HuH-7 (cell line): Measurements from ENCODE around the gene ROBO2.

ENCODE experiments used
- DNase-seq: peaks from one replicate; pipeline ENCODE4 v3.0.0; 2011; ENCODE audit warnings: low spot score

Gene ROBO2

GRCh38 chr3:77491961-77492360, 452.1 kb downstream of the ROBO2 start:
- no peak for DNase-seq

GRCh38 chr3:77500721-77501120, 460.8 kb downstream of the ROBO2 start:
- DNase-seq, result no peak

- no peak for DNase-seq
Measured at GRCh38 chr3:77506384-77506783, 466.5 kb downstream of the ROBO2 start.

GRCh38 chr3:77513542-77513941, 473.6 kb downstream of the ROBO2 start:
- no peak for DNase-seq

GRCh38 chr3:77514766-77515165, 474.9 kb downstream of the ROBO2 start:
- no peak for DNase-seq

GRCh38 chr3:77524463-77524862, 484.6 kb downstream of the ROBO2 start:
- no peak for DNase-seq

GRCh38 chr3:77524946-77525682, 485.2 kb downstream of the ROBO2 start:
- DNase-seq, result no peak

- no peak for DNase-seq
Measured at GRCh38 chr3:77526573-77527113, 486.7 kb downstream of the ROBO2 start.

GRCh38 chr3:77529522-77529921, 489.6 kb downstream of the ROBO2 start:
- no peak for DNase-seq

GRCh38 chr3:77530870-77531269, 491.0 kb downstream of the ROBO2 start:
- DNase-seq, result no peak

- DNase-seq, result no peak
Measured at GRCh38 chr3:77535116-77535515, 495.2 kb downstream of the ROBO2 start.

GRCh38 chr3:77536038-77536775, 496.3 kb downstream of the ROBO2 start:
- no peak for DNase-seq

- DNase-seq, result peak; percentile 0
Measured at GRCh38 chr3:77539014-77539413, 499.1 kb downstream of the ROBO2 start.

GRCh38 chr3:77539677-77540076, 499.8 kb downstream of the ROBO2 start:
- peak; percentile 1 for DNase-seq

GRCh38 chr3:77541203-77541922, 501.5 kb downstream of the ROBO2 start:
- no peak for DNase-seq

GRCh38 chr3:77546246-77546645, 506.3 kb downstream of the ROBO2 start:
- DNase-seq, result no peak

- DNase-seq, result no peak
Measured at GRCh38 chr3:77549034-77549433, 509.1 kb downstream of the ROBO2 start.

GRCh38 chr3:77553240-77553639, 513.3 kb downstream of the ROBO2 start:
- DNase-seq, result no peak

GRCh38 chr3:77562089-77562488, 522.2 kb downstream of the ROBO2 start:
- no peak for DNase-seq

- no peak for DNase-seq
Measured at GRCh38 chr3:77563012-77563411, 523.1 kb downstream of the ROBO2 start.

- DNase-seq, result no peak
Measured at GRCh38 chr3:77566055-77566454, 526.2 kb downstream of the ROBO2 start.

- DNase-seq, result no peak
Measured at GRCh38 chr3:77571971-77572715, 532.2 kb downstream of the ROBO2 start.
